Activated CD4-positive, alpha-beta T cell treated with anti-CD3 and anti-CD28 coated beads for 36 hours (primary cell): ENCODE results near the gene CTIF. TPM values are rescaled to one million over a fixed set of nuclear protein-coding genes. Genes with fewer than 3 reads are reported as not detected.

ENCODE experiments used
- ATAC-seq: fragments of 200-7000 bp; cut with Tn5 transposase; one replicate; pipeline ENCODE4 v1.10.0; 2021; ENCODE audit warnings: mild to moderate bottlenecking, moderate library complexity
- CTCF ChIA-PET: fragments of 350-600 bp; sonication (Branson Sonifier 250); formaldehyde crosslinking; loops from one replicate; lab custom pipeline; 2021; ENCODE audit warnings: antibody characterized with exemption; lab: Charles Lee
- POLR2A ChIA-PET: fragments of 350-600 bp; sonication (Branson Sonifier 250); formaldehyde crosslinking; loops from one replicate; lab custom pipeline; 2021; ENCODE audit warnings: antibody characterized with exemption, inconsistent platforms; lab: Charles Lee
- DNase-seq: peaks from one replicate; pipeline ENCODE4 v3.0.0-alpha.2; 2020
- H3K27ac Mint-ChIP-seq: one replicate; pipeline ENCODE4 v1.8.0; 2021; ENCODE audit warnings: mixed read lengths
- H3K27me3 Mint-ChIP-seq: one replicate; pipeline ENCODE4 v1.8.0; 2021; ENCODE audit warnings: mixed read lengths
- H3K36me3 Mint-ChIP-seq: one replicate; pipeline ENCODE4 v1.8.0; 2021; ENCODE audit warnings: low read depth, mixed read lengths
- H3K4me1 Mint-ChIP-seq: one replicate; pipeline ENCODE4 v1.8.0; 2021; ENCODE audit warnings: mixed read lengths
- H3K4me3 Mint-ChIP-seq: one replicate; pipeline ENCODE4 v1.8.0; 2021; ENCODE audit warnings: mild to moderate bottlenecking, moderate library complexity, mixed read lengths
- H3K9me3 Mint-ChIP-seq: one replicate; pipeline ENCODE4 v1.8.0; 2021; ENCODE audit warnings: low read depth, mixed read lengths
- intact Hi-C, 2 experiments: fragments of 100-400 bp; cut with DNase I in 1 of 2; cut with micrococcal nuclease in 1 of 2; formaldehyde crosslinking; loops; one replicate each; pipeline versions ENCODE4 v1.14.2 to v1.15.1; 2022 to 2024; cut with DNase I, micrococcal nuclease
- total RNA-seq, 2 experiments: library from RNA; stranded (reverse); gene quantifications; one replicate each; pipeline ENCODE4 v1.2.3, GENCODE V29; 2021

CTIF gene
- total RNA-seq, 2 experiments from 2014 or later = 4.5 to 5.3 TPM

DNA sequence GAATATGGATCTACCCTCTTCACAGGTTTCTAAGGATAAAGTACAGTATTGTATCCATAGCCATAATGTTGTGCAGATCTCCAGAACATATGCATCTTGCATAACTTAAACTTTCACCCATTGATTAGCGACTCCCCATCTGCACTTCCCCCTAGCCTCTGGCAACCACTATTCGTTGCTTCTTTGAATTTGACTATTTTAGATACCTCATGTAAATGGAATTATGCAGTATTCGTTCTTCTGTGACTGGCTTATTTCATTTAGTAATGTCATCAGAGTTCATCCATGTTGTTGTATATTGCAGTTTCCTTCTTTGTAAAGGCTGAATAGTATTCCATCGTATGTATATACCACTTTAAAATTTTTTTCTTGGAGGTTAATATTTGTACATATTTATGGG, 283.0 kb downstream of the CTIF start:
- ATAC-seq (no peak), DNase-seq (no peak)
- Mint-ChIP-seq H3K27me3 (no peaks in the 10 kb centered on the region), H3K9me3 (peaks cover 4% of the 10 kb centered on the region), H3K4me3 (no peak overlapping the region), H3K4me1 (peaks cover 20% of the 10 kb centered on the region), H3K36me3 (peaks cover 4% of the 10 kb centered on the region), H3K27ac (no peak overlapping the region)
- intact Hi-C loops = no loop called here
- ChIA-PET CTCF (no interaction called here), POLR2A (no interaction called here)

DNA sequence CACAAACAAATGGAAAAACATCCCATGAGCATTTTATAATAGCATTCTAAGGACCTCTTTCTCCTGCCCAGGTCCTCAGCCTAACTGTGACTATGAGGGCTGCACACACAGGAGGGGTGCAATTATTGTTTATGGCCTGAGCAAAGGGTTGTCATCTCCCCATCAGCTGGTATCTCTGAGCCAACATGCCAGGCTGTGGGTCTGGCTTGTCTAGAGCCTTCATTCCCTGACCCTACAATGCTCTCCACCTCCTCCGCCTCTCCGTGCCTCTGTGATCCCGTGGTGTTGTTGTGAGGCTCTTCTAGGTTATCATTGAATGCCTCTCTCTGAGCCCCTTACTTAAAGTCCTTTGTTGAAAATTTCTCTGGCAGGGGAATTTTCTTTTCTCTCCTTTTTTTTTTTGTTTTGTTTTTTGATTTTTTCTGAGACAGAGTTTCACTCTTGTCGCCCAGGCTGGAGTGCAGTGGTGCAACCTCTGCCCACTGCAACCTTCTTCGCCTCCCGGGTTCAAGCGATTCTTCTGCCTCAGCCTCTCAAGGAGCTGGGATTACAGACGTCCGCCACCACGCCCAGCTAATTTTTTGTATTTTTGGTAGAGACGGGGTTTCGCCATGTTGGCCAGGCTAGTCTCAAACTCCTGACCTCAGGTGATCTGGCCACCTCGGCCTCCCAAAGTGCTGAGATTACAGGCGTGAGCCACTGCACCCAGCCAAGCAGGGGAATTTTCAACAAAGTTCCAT, 285.6 kb downstream of the CTIF start:
- POLR2A ChIA-PET = no interaction called here

DNA sequence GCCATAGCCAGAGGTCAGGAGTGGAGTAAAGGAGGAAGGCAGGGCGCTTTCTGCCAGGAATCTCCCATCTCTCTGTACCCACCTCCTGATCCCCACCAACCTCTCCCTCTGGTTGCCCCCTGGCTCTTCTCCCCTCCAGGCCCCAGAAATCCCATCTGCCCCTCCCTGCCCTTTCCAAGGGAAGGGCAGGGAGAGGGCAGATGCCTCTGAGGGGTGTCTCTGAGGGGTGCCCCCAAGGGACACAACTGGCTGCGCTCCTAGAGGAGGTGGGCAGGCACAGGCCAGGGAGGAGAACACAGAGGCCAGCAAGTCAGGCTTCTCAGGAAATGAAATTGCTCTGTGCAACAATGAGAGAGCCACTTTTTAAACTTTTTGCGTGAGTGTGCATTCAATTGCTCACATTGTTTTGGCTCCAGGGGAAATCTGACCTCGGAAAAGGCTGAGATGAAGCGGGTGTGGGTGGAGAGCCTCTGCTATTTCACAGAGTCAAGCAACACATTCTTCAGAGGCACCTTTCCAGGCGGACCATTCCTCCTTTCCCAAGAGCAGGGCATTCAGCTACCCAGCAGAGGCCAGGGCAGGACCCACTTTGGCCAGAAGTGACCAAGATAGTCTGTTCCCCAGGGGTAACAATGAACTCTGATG, 286.4 kb downstream of the CTIF start:
- ChIA-PET CTCF (interaction anchor here (0.5 to 1.1 kb wide), 2 partner anchors 217 to 686 kb away, joined by 4 to 5 read pairs; no protein-coding TSS in a partner anchor), POLR2A (no interaction called here)
- ATAC-seq (no peak), DNase-seq (no peak)
- Mint-ChIP-seq H3K9me3 (peaks cover 4% of the 10 kb centered on the region), H3K27me3 (no peaks in the 10 kb centered on the region), H3K4me1 (peaks cover 24% of the 10 kb centered on the region), H3K36me3 (peaks cover 4% of the 10 kb centered on the region), H3K4me3 (no peak overlapping the region), H3K27ac (no peak overlapping the region)
- intact Hi-C loops = no loop called here

More for the DNA sequence above, 285.6 kb downstream of the CTIF start:
- ATAC-seq (no peak), DNase-seq (no peak)
- no peak overlapping the region for H3K4me3 Mint-ChIP-seq
- no peak overlapping the region for H3K27ac Mint-ChIP-seq
- H3K4me1 Mint-ChIP-seq = peaks cover 20% of the 10 kb centered on the region
- CTCF ChIA-PET = no interaction called here
- intact Hi-C loops = no loop called here
- no peaks in the 10 kb centered on the region for H3K27me3 Mint-ChIP-seq
- H3K36me3 Mint-ChIP-seq = peaks cover 4% of the 10 kb centered on the region
- peaks cover 4% of the 10 kb centered on the region for H3K9me3 Mint-ChIP-seq

DNA sequence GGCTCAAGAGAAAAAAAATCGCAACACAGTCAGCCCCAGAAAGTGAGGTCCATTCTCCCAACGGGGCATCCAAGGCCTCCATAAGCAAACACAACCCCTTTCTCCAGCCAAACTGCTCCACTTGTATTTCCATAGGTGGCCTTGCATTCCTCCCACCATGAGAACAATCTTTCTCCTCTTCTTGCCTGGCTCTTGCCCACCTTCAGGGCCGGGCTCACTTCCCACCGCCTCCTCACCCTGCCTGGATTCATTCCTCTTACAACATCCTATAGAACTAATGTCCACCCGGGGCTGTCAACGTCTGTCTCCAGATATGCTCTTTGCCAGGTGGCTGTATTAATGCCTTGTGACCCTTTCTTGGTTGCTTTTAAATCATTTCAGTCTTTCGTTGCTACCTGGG, 287.4 kb downstream of the CTIF start:
- ChIA-PET CTCF (interaction anchor here (1.1 kb wide), 1 partner anchor 216 kb away, joined by 4 read pairs; no protein-coding TSS in a partner anchor), POLR2A (no interaction called here)
- Mint-ChIP-seq H3K4me3 (no peak overlapping the region), H3K36me3 (peaks cover 4% of the 10 kb centered on the region), H3K4me1 (peaks cover 19% of the 10 kb centered on the region), H3K27ac (no peak overlapping the region), H3K27me3 (no peaks in the 10 kb centered on the region), H3K9me3 (peaks cover 4% of the 10 kb centered on the region)
- no peak for ATAC-seq
- intact Hi-C loops = no loop called here
- no peak for DNase-seq

DNA sequence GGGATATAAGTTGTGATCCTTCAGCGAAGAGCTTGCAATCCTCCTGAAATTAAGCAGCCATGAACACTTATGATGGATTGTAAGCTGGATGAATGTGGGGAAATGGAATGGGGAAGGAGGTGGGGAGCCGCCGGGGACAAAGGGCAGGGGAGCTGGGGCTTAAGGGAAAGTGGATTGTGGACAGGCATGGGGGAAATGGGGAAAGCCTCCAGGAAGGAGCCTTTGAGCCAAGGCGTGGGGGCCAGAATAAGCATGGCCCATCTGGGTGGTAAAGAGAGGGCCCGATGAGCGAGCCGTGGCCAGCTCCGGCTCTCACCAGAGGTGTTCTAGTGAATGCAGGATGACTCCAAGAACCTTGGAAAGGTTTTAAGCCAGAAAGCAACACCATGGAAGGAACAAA, 288.0 kb downstream of the CTIF start:
- POLR2A ChIA-PET = no interaction called here
- peaks cover 4% of the 10 kb centered on the region for H3K36me3 Mint-ChIP-seq
- no peak overlapping the region for H3K4me3 Mint-ChIP-seq
- no peak for DNase-seq
- H3K27me3 Mint-ChIP-seq = no peaks in the 10 kb centered on the region
- no peak for ATAC-seq
- H3K27ac Mint-ChIP-seq = no peak overlapping the region
- H3K9me3 Mint-ChIP-seq = peaks cover 4% of the 10 kb centered on the region
- intact Hi-C loops = no loop called here
- H3K4me1 Mint-ChIP-seq = peaks cover 19% of the 10 kb centered on the region
- CTCF ChIA-PET = no interaction called here

DNA sequence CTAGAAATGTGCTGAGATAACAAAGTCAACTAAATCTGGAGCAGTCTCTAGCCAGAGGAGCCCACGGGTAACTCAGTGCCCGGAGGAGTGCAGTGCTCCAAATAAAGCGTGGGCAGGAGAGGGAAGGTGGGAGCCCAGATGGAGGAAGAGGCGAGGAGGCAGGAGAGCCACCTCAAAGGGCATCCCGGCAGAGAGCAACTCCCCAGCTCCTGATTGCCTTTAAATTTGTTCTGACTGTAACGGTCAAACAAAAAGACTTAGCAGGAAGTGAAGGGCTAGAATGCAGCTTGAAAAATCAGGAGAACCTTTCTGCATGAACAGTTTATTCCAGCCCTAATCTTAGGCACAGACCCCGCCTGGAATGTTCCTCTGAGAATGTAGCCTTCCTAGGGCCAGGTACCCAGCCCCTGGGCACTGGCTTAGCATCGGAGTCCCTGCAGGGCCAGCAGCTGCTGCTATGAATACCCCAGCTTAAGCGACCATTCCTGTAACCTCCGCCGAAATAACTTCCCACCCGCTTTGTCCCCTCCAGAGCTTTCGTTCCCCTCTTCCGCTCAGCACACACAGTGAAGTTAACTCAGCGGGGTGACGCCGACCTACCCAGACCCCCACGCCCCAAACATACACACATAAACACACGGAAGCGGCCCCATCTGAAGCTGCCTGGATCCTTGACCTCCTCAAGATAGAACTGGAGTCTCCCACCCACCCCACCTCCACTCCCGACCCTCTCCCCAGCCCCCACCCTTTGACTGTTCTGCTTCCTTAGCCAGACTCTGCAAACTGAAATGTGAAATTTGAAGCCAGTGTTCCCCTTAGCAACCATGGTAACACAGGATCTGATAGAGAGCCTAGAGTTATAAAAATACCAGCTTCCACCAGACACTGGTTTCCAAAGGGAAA, 288.7 kb downstream of the CTIF start:
- H3K4me3 Mint-ChIP-seq = no peak overlapping the region
- intact Hi-C loops = no loop called here
- ChIA-PET CTCF (interaction anchor here (0.7 to 1.0 kb wide), 3 partner anchors 21 to 105 kb away, joined by 3 to 4 read pairs (median 3); no protein-coding TSS in a partner anchor), POLR2A (no interaction called here)
- no peaks in the 10 kb centered on the region for H3K27me3 Mint-ChIP-seq
- H3K9me3 Mint-ChIP-seq = peaks cover 4% of the 10 kb centered on the region
- H3K4me1 Mint-ChIP-seq = peaks cover 23% of the 10 kb centered on the region
- H3K27ac Mint-ChIP-seq = no peak overlapping the region
- no peak for DNase-seq
- peaks cover 4% of the 10 kb centered on the region for H3K36me3 Mint-ChIP-seq
- no peak for ATAC-seq

DNA sequence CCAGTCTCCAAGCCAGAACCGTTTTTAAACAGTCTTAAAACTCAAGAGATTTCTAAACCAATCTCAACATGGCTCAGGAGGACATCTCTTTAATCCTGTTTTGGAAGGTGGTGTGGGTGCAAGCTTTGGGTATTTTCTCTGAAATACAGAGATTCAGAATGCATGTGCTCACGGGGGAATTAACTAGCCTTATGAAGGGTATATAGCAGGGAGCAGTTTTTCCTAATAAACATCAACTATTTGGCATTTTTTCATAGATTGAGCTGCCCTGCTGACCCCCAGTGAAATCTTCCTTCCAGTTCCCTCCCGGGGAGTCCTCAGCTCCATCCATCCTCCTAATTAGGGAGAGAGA, 289.3 kb downstream of the CTIF start:
- DNase-seq = no peak
- ATAC-seq = no peak
- intact Hi-C loops = no loop called here
- no peak overlapping the region for H3K4me3 Mint-ChIP-seq
- H3K36me3 Mint-ChIP-seq = peaks cover 4% of the 10 kb centered on the region
- H3K4me1 Mint-ChIP-seq = peaks cover 28% of the 10 kb centered on the region
- peaks cover 2% of the 10 kb centered on the region for H3K9me3 Mint-ChIP-seq
- ChIA-PET POLR2A (no interaction called here), CTCF (interaction anchor here (0.7 to 1.0 kb wide), 3 partner anchors 21 to 104 kb away, joined by 3 to 4 read pairs (median 3); no protein-coding TSS in a partner anchor)
- H3K27ac Mint-ChIP-seq = no peak overlapping the region
- no peaks in the 10 kb centered on the region for H3K27me3 Mint-ChIP-seq

DNA sequence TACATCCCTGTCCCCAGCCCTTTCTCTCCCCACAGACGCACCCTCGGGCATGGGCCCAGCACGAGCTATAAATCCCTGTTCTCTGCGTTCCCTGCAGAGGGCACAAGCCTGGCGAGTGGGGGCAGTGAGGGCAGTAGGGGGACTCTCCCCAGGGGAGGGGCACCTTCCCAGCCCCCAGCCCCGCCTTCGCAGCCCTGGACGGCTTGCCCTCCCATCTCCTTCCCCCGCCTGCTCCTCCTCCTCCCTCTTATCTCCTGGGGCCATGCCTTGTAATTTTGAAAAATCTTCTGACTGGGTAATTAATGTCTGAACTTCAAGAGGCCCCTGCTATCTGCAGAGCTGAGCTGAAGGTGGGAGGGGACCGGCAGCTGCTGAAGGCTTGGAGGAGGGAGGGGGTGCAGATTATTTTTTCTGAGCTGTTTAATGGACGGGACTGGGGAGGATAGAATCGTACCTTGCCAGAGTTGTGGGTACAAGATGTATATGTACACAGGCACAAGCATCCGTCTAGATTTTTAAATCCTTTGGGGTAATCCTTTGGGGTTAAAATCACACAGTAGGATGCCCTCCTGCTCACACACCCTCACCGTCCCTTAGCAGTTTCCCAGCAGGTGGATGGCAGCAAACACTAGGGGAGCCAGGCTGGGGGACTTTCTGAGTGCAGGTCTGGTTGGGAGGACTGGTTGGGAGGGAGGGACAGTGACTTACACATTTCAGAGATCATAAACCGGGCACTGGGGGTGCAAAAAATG, 290.0 kb downstream of the CTIF start:
- POLR2A ChIA-PET = no interaction called here
- Mint-ChIP-seq H3K36me3 (peaks cover 1% of the 10 kb centered on the region), H3K4me3 (no peak overlapping the region), H3K27me3 (no peaks in the 10 kb centered on the region), H3K27ac (no peak overlapping the region), H3K4me1 (peaks cover 35% of the 10 kb centered on the region), H3K9me3 (no peaks in the 10 kb centered on the region)
- intact Hi-C loops = no loop called here
- ATAC-seq (no peak), DNase-seq (no peak)
- CTCF ChIA-PET = interaction anchor here (0.7 to 1.0 kb wide), 2 partner anchors 22 to 104 kb away, joined by 3 read pairs; no protein-coding TSS in a partner anchor

DNA sequence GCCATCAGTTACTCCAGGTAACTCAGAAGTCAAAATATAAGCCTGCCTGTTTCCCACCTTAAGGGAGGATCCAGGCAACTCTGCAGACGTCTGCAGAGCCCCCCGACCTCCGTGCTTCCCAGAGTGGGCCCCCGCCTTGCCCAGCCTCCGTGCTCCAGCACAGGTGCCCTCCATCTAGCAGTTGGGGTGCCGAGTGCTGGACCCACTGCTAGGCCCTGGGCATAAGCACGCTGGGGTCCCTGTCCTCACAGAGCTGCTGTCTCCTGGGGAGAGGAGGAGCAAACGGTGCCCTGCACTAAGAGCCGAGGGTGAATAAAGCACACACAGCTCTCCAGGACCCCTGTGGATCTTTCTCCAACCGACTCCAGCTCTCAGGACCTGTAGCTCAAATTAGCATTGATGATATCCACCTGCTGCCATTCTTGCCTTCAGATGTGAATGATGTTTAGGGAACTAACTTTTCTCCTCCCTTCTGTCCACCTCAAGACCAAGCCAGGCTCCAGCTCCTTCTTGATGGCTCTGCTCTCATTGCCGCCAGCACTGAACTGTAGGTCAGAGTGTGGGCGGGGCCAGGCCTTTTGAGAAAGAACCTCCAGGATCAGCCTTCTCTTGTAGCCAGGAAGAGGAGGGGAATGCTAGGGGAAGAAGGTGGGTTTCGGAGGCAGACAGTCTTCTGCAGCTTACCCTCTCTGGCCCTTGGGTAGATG, 290.8 kb downstream of the CTIF start:
- POLR2A ChIA-PET = no interaction called here
- intact Hi-C loops = loop anchor here in 1 of 2 experiments (5.0 kb wide), 2 partner anchors 52 to 118 kb away; no protein-coding TSS in a partner anchor
- CTCF ChIA-PET = no interaction called here
- Mint-ChIP-seq H3K9me3 (no peaks in the 10 kb centered on the region), H3K27me3 (no peaks in the 10 kb centered on the region), H3K27ac (no peak overlapping the region), H3K36me3 (no peaks in the 10 kb centered on the region), H3K4me1 (peaks cover 42% of the 10 kb centered on the region), H3K4me3 (no peak overlapping the region)
- DNase-seq (no peak), ATAC-seq (no peak)

DNA sequence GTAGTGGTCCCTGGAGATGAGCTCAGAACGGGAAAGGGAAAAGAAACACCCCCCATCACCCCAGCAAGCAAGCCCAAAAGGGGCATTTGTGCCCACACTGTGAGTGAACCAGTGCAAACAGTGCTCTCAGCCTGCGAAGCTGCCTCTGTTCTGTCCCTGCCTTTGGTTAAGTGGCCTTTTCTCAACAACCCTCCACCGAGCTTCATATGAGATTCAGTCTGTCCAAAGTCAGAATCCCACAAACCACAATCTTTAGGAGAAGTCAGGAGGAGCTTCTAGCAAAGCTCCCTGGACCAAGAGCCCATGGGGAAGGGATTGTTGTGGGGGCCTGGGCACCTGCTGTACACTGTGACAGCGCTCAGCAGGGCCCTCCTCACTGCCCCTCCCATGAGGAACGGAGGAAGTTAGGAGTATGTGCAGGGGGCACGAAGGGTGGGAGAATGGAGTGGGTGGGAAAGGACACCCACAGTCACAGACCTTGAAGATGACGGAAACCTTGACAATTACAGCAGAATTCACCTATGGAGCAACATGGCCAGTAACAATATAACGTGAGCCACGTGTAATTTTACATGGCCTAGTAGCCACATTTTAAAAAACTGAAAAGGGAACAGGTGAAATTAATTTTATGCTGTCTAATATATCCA, 292.4 kb downstream of the CTIF start:
- DNase-seq = no peak
- ChIA-PET CTCF (interaction anchor here (1.0 to 1.1 kb wide), 2 partner anchors 11 to 55 kb away, joined by 4 read pairs; no protein-coding TSS in a partner anchor), POLR2A (interaction anchor here (1.1 kb wide), 1 partner anchor 12 kb away, joined by 8 read pairs; no protein-coding TSS in a partner anchor)
- Mint-ChIP-seq H3K27me3 (no peaks in the 10 kb centered on the region), H3K27ac (no peak overlapping the region), H3K9me3 (no peaks in the 10 kb centered on the region), H3K4me3 (no peak overlapping the region), H3K4me1 (peaks cover 49% of the 10 kb centered on the region), H3K36me3 (no peaks in the 10 kb centered on the region)
- intact Hi-C loops = loop anchor here in 1 of 2 experiments (5.0 kb wide), 2 partner anchors 54 to 116 kb away; no protein-coding TSS in a partner anchor
- ATAC-seq = no peak
